Dendritic cell treated with granulocyte-macrophage colony-stimulating factor and Interleukin-4, amounts not matched to agents 40 ng/mL and 50 ng/mL, for 4 days (primary cell): Measurements from ENCODE around the gene LRRC70.

Source experiments
- H3K27ac Mint-ChIP-seq: one replicate; pipeline ENCODE4 v1.8.0; 2022; ENCODE audit warnings: mild to moderate bottlenecking, mixed read lengths
- H3K27me3 Mint-ChIP-seq: one replicate; pipeline ENCODE4 v1.8.0; 2022; ENCODE audit warnings: mild to moderate bottlenecking, mixed read lengths
- H3K36me3 Mint-ChIP-seq: one replicate; pipeline ENCODE4 v1.8.0; 2022; ENCODE audit warnings: low read depth, mixed read lengths
- H3K4me1 Mint-ChIP-seq: one replicate; pipeline ENCODE4 v1.8.0; 2022; ENCODE audit warnings: low read depth, mixed read lengths
- H3K4me3 Mint-ChIP-seq: one replicate; pipeline ENCODE4 v1.8.0; 2022; ENCODE audit warnings: mild to moderate bottlenecking, moderate library complexity, mixed read lengths
- H3K9me3 Mint-ChIP-seq: one replicate; pipeline ENCODE4 v1.8.0; 2022; ENCODE audit warnings: mixed read lengths
- intact Hi-C: fragments of 100-400 bp; cut with micrococcal nuclease; formaldehyde crosslinking; loops from one replicate; pipeline ENCODE4 v1.15.0; 2022

Gene LRRC70

GRCh38 chr5:62578540-62578939, at the start of gene LRRC70:
LRRC70 (plus strand) TSS chr5:62578819; CDS start chr5:62579439, 620 bp downstream.
- intact Hi-C loops = no loop called here
- no peaks in the 10 kb centered on the region for H3K9me3 Mint-ChIP-seq
- H3K27me3 Mint-ChIP-seq = no peaks in the 10 kb centered on the region
- no peaks in the 10 kb centered on the region for H3K36me3 Mint-ChIP-seq
- peaks cover 28% of the 10 kb centered on the region for H3K4me1 Mint-ChIP-seq
- H3K27ac Mint-ChIP-seq = peak within 1 kb of the TSS; percentile 59
- no peak within 1 kb of the TSS for H3K4me3 Mint-ChIP-seq

GRCh38 chr5:62533597-62533996, 45.0 kb upstream of the LRRC70 start:
- H3K27ac Mint-ChIP-seq = no peak overlapping the region
- intact Hi-C loops = no loop called here
- peaks cover 4% of the 10 kb centered on the region for H3K4me1 Mint-ChIP-seq
- peaks cover 20% of the 10 kb centered on the region for H3K36me3 Mint-ChIP-seq
- H3K27me3 Mint-ChIP-seq = no peaks in the 10 kb centered on the region
- no peaks in the 10 kb centered on the region for H3K9me3 Mint-ChIP-seq
- H3K4me3 Mint-ChIP-seq = no peak overlapping the region

- Mint-ChIP-seq H3K27me3 (no peaks in the 10 kb centered on the region), H3K4me1 (peaks cover 5% of the 10 kb centered on the region), H3K9me3 (no peaks in the 10 kb centered on the region), H3K27ac (no peak overlapping the region), H3K4me3 (no peak overlapping the region), H3K36me3 (peaks cover 20% of the 10 kb centered on the region)
- intact Hi-C loops = no loop called here
Measured at GRCh38 chr5:62534461-62535236, 44.0 kb upstream of the LRRC70 start.

DNA sequence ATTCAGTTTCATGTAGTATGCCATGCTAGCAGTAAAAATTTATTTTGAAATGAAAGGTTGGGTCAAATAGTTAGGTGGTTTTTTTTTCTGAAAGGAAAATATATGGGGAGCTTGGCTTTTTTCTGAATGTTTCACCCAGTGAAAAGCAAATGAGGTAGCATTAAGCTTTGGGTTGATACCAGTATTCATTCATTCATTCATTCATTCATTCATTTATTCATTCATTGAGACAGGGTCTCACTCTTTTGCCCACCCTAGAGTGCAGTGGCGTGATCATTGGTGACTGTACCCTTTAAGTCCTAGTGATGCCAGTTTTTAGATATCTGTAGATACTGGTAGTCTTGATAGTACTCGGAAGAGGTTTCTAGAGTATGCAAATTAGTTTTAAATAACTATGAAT, 42.4 kb upstream of the LRRC70 start:
- no peaks in the 10 kb centered on the region for H3K9me3 Mint-ChIP-seq
- peaks cover 5% of the 10 kb centered on the region for H3K4me1 Mint-ChIP-seq
- intact Hi-C loops = no loop called here
- no peak overlapping the region for H3K4me3 Mint-ChIP-seq
- peaks cover 14% of the 10 kb centered on the region for H3K36me3 Mint-ChIP-seq
- no peaks in the 10 kb centered on the region for H3K27me3 Mint-ChIP-seq
- no peak overlapping the region for H3K27ac Mint-ChIP-seq

DNA sequence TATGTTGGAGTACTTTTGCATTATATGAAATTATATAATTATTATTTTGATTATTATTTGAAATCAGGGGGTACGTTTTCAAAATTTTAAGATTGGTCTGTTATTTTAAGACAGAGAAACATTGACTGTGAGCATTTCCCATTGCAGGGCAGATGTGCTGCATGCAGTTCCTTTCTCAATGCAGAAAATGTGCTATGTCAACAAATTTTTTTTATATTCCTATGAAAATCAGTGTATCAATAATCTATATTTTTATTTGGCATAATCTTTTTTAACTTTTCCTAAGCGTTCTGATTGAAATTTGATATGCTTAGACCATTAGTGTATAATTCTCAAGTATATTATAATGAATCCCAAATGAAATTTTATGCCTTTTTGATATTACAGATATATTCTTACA, 41.8 kb upstream of the LRRC70 start:
- Mint-ChIP-seq H3K36me3 (peaks cover 8% of the 10 kb centered on the region), H3K9me3 (no peaks in the 10 kb centered on the region), H3K4me1 (peaks cover 5% of the 10 kb centered on the region), H3K27me3 (no peaks in the 10 kb centered on the region), H3K4me3 (no peak overlapping the region), H3K27ac (no peak overlapping the region)
- intact Hi-C loops = no loop called here

- H3K27me3 Mint-ChIP-seq = no peaks in the 10 kb centered on the region
- intact Hi-C loops = no loop called here
- no peak overlapping the region for H3K27ac Mint-ChIP-seq
- peaks cover 3% of the 10 kb centered on the region for H3K36me3 Mint-ChIP-seq
- H3K4me1 Mint-ChIP-seq = peaks cover 5% of the 10 kb centered on the region
- no peaks in the 10 kb centered on the region for H3K9me3 Mint-ChIP-seq
- no peak overlapping the region for H3K4me3 Mint-ChIP-seq
Measured at GRCh38 chr5:62538017-62538942, 40.3 kb upstream of the LRRC70 start.

- Mint-ChIP-seq H3K4me1 (peaks cover 9% of the 10 kb centered on the region), H3K36me3 (peaks cover 22% of the 10 kb centered on the region), H3K9me3 (no peaks in the 10 kb centered on the region), H3K4me3 (no peak overlapping the region), H3K27me3 (no peaks in the 10 kb centered on the region), H3K27ac (no peak overlapping the region)
- intact Hi-C loops = no loop called here
Measured at GRCh38 chr5:62542720-62543119, 35.9 kb upstream of the LRRC70 start.

DNA sequence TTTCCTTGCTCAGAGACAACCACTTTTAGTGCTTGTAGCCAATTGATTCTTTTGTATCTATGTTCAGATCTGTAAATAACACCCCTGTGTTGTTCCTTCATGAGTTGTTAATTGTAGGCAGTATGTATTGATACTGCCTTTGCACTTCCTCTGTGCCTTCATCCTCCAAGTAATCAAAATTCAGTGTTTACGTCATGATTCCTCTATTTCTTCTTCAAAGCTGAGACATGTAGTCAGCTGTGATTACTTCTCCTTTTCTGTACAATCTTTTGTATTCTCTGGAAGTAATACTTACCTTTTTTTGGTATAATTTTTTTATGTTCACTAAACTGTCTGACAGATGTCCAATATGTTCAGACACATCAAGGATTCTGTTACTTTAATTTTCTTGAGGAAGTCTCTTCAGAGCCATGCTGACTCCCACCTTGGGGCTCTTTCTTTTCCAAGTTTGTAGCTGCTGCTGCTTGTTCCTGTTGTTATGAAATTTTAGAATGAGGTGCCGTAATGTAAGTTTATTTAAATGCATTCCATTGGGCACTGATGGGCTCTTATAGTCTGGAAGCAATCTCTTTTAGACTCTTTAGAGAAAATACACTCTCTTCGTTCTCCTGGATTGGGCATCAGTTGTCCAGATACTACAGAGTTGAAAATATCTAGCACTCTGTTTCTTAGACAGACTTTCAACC, 30.5 kb upstream of the LRRC70 start:
- Mint-ChIP-seq H3K27ac (peak overlapping the region; percentile 85), H3K4me1 (peaks cover 22% of the 10 kb centered on the region), H3K4me3 (no peak overlapping the region), H3K9me3 (no peaks in the 10 kb centered on the region), H3K36me3 (peaks cover 21% of the 10 kb centered on the region), H3K27me3 (no peaks in the 10 kb centered on the region)
- intact Hi-C loops = no loop called here

DNA sequence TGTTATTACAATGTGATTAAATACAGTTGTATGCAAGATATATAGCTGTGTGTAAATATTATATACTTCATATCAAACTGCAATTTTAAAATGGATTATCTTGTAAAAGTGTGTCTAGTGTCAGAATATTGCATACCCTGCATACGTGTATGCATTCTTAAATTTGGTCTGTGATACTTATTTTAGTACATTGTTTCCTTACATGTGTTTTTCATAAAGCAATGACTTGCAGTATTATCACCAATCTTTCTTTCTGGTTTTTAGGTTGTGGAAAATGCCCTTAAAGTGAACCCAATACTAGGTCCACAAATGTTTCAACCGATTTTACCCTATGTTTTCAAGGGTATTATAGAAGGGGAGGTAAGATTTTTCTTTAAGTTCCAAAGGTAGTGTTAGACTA, 28.5 kb upstream of the LRRC70 start:
- Mint-ChIP-seq H3K27me3 (no peaks in the 10 kb centered on the region), H3K4me3 (no peak overlapping the region), H3K9me3 (no peaks in the 10 kb centered on the region), H3K27ac (no peak overlapping the region), H3K36me3 (peaks cover 10% of the 10 kb centered on the region), H3K4me1 (peaks cover 22% of the 10 kb centered on the region)
- intact Hi-C loops = no loop called here

GRCh38 chr5:62555930-62556329, 22.7 kb upstream of the LRRC70 start:
- Mint-ChIP-seq H3K4me1 (no peaks in the 10 kb centered on the region), H3K9me3 (no peaks in the 10 kb centered on the region), H3K27ac (no peak overlapping the region), H3K36me3 (peaks cover 27% of the 10 kb centered on the region), H3K4me3 (no peak overlapping the region), H3K27me3 (no peaks in the 10 kb centered on the region)
- intact Hi-C loops = no loop called here

DNA sequence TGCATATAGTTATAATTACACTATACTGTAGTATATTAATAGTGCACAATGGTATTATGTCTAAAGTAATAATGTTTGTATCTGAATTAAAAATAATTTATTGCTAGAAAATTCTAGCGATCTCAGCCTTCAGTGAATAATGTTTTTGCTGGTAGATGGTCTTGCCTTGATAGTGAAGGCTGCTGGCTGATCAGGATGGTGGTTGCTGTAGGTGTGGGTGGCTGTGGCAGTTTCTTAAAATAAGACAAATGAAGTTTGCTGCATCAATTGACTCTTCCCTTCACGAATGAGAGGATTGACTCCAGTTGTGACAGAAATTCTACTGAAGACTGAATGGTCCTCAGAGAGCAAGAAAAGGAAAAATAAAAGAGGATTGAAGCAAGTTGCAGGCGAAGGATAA, 19.7 kb upstream of the LRRC70 start:
- Mint-ChIP-seq H3K4me1 (no peaks in the 10 kb centered on the region), H3K4me3 (no peak overlapping the region), H3K36me3 (peaks cover 37% of the 10 kb centered on the region), H3K27ac (no peak overlapping the region), H3K27me3 (no peaks in the 10 kb centered on the region), H3K9me3 (no peaks in the 10 kb centered on the region)
- intact Hi-C loops = no loop called here

DNA sequence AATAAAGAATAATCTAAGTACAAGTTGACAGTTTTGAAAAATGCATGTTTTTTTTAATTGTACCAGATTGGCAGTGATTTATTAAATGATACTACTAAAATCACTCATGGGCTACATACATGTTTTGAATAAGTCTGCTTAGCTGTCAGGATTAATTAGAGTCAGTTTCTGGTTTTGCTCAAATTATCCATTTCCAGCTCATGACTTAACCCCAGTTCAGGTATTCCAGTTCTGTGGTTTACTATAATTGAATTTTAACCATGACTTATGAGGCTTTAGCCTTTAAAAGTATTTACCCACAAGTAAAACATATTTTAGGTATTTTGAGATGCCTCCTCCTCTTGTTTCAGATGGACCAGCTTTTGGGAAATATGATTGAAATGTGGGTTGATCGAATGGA, 17.8 kb upstream of the LRRC70 start:
- no peak overlapping the region for H3K4me3 Mint-ChIP-seq
- H3K36me3 Mint-ChIP-seq = peaks cover 41% of the 10 kb centered on the region
- H3K27ac Mint-ChIP-seq = no peak overlapping the region
- H3K9me3 Mint-ChIP-seq = peaks cover 5% of the 10 kb centered on the region
- no peaks in the 10 kb centered on the region for H3K27me3 Mint-ChIP-seq
- H3K4me1 Mint-ChIP-seq = no peaks in the 10 kb centered on the region
- intact Hi-C loops = loop anchor here (10.0 kb wide), 1 partner anchor 136 kb away; no protein-coding TSS in a partner anchor

DNA sequence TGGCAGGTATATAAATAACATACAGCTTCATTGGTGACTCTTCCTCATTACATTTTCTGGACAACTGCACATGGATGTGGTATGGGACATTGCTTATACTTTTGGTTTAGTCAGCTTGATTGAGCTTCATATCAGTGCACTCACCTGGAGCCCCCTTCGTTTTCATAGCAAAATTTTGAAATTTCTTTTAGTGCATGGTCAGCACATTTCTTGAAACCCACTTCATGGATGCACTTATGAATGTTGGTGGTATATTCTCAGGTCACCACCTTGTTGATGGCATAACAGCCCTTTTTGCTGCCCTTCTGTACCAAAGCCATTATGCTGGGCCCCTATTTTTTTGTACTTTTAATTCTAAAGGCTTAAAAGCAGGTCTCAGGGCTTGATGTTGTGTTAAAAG, 16.7 kb upstream of the LRRC70 start:
- H3K27ac Mint-ChIP-seq = no peak overlapping the region
- H3K36me3 Mint-ChIP-seq = peaks cover 40% of the 10 kb centered on the region
- no peak overlapping the region for H3K4me3 Mint-ChIP-seq
- H3K27me3 Mint-ChIP-seq = no peaks in the 10 kb centered on the region
- H3K9me3 Mint-ChIP-seq = peaks cover 9% of the 10 kb centered on the region
- no peaks in the 10 kb centered on the region for H3K4me1 Mint-ChIP-seq
- intact Hi-C loops = loop anchor here (10.0 kb wide), 1 partner anchor 137 kb away; no protein-coding TSS in a partner anchor

DNA sequence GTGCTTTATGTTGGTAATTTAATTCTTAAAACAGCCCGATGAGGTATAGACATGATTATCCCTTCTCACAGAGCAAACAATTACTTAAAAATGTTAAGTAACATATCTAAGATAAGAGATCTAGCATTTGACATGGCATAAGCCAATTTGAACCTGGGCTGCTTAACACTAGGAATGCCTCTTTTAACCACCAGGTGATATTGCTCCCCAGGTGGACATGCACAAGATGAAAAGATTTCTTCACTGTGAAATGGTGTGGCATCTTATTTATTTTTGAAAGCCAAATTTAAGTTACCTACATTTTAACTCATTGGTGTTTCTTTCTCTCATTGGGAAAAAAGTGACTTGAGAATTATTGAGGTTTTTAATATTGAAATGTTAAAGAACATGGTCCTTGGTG, 15.8 kb upstream of the LRRC70 start:
- intact Hi-C loops = loop anchor here (10.0 kb wide), 1 partner anchor 138 kb away; no protein-coding TSS in a partner anchor
- Mint-ChIP-seq H3K27ac (no peak overlapping the region), H3K27me3 (no peaks in the 10 kb centered on the region), H3K4me1 (no peaks in the 10 kb centered on the region), H3K4me3 (no peak overlapping the region), H3K9me3 (peaks cover 18% of the 10 kb centered on the region), H3K36me3 (peaks cover 48% of the 10 kb centered on the region)
